Measurements from ENCODE around the gene SRXN1.
"Not testable (repeated sequence)": the region's sequence is repeated elsewhere in the genome, so short reads cannot be mapped to it uniquely, and the experiment has no call there.

The SRXN1 gene

DNA sequence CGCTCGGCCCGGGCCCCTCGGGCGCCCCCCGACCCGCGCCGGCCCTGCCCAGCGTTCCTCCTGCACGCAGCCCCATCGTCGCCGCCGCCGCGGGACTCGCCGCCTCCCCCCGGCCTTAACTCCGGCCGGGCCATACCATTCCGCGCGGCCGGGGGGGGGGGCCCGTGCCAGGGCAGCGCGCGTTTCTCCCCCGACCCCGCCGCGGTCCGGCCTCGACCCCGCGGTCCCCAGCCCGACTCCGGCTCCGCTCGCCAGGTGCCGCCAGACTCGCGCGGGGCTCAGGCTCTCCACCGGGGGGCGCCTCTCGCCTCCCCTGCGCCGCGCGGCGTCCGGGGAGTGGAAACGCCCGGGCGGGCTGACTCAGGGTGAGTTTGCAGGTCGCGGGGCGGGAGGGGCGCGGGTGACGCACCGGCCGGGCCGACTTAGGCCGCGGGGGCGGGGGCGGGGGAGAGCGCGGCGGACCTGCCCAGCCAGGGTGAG is at the start of gene SRXN1:
TSS of gene SRXN1 (minus strand) at position 91 of the 480 bp plus-strand sequence. CDS start at position 76, 15 bp downstream.
- peak; percentile 96 for DNase-seq (ENCODE audit: low spot score)

GRCh38 chr20:701401-702129 is 48.6 kb upstream of the SRXN1 start:
- DNase-seq (ENCODE audit: low spot score), result no peak

DNA sequence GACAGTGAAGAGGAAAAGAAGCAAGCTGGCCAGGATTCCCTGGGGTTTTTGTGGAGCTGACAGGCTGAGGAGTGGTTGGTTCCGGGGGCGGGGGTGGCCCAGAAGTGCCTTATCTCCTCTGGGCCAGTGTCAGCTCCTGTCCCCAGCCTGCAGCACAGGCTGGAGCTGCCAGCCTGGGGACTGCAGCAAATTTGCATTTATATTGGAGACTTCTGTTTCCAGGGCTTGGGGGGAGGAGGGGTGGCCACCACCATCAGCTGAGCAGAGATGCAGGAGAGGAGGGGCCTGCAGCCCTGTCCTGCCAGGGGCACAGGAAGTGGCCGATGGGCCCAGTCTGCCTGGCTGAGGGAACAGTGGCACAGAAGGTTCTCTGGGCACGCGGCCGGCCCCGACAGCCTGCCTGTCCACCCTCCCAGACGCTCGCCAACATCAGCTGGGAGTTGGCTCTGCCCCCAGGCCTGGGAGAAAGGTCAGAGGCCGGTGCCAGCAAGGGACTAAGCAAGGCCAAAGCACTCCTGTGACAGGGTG is 46.9 kb upstream of the SRXN1 start:
- DNase-seq (ENCODE audit: low spot score), result no peak

GRCh38 chr20:699342-699741 is 46.3 kb upstream of the SRXN1 start:
- DNase-seq (ENCODE audit: low spot score), result no peak

DNA sequence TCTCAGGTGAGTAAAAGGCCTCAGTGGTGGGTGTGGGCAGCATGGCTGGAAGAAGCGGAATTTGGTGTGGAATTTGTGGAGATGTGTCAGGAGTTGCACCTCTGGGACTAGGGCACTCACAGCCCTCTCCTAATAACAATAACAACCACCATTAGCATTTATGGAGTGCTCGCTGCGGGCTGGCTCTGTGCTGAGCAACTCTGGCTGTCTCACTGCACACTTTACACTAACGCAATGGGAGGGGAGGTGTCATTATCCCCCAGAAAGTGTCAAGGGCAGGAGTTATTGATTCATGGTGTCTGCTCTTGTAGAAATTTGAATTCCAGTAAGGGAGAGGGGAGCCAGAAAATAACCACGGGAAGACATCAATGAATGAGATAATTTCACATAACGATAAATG is 45.3 kb upstream of the SRXN1 start:
- no peak for DNase-seq (ENCODE audit: low spot score)

DNA sequence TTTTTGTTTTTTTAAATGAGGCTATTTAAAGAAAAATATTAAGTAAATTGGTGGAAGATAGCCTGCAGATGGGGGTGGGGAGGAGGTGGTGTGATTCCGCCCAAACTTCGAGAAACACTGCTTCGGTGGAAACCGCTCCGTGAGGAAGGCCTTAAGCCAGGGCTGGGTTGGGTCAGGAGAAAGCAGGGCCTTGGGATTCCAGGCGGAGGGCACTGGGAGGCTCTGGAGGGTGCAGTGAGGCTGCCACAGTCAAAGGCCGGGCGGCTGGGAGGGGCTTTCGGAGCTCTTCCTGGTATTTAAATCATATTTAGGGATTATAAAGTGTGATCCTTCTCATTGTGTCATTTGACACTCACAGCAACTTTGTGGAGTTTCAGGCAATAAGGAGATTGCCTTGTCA is 44.8 kb upstream of the SRXN1 start:
- DNase-seq (ENCODE audit: low spot score), result no peak

- DNase-seq (ENCODE audit: low spot score), result no peak
Observed at GRCh38 chr20:695165-695866, 42.3 kb upstream of the SRXN1 start.

DNA sequence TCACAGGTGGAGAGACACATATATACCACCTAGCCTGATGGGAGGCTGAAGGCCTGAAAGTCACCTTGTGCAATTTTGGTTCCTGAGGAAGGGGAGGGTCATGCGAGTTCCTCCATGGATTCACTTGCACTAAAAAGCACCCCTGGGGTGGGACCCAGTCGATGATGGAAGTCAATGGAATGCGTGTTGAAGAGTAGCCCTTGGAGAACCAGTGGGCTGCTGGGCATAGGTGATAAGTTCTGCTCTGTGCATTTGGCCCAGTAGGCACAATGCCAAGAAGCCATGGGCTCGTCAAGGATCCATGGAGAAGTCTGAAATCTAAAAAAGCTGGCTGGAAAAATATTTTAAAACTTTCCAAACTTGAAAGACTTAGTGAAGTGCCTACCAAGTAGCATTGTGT is 41.5 kb upstream of the SRXN1 start:
- DNase-seq (ENCODE audit: low spot score), result no peak

GRCh38 chr20:693786-694185 is 40.8 kb upstream of the SRXN1 start:
- DNase-seq (ENCODE audit: low spot score), result not testable (repeated sequence)

- no peak for DNase-seq (ENCODE audit: low spot score)
Observed at GRCh38 chr20:692044-692443, 39.0 kb upstream of the SRXN1 start.

DNA sequence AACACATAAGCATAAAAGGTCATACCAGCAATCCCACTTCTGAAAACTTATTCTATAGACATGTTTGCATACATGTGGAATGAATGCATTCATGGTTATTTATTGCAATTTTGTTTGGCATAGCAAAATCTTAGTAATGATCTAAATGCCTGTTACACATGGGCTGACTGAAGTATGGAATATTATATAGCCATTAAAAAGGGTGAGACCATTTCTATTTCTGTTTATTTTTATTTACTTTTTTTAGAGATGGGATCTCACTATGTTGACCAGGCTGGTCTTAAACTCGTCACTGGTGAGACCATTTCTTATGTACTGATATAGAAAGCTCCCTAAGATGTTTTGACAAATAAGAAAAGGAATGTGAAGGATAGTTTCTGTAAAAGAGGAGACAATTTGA is 36.9 kb upstream of the SRXN1 start:
- no peak for DNase-seq (ENCODE audit: low spot score)

GRCh38 chr20:689348-689747 is 36.3 kb upstream of the SRXN1 start:
- no peak for DNase-seq (ENCODE audit: low spot score)

GRCh38 chr20:688809-689212 is 35.8 kb upstream of the SRXN1 start:
- DNase-seq (ENCODE audit: low spot score), result no peak

- DNase-seq (ENCODE audit: low spot score), result no peak
Observed at GRCh38 chr20:687468-688203, 34.6 kb upstream of the SRXN1 start.

DNA sequence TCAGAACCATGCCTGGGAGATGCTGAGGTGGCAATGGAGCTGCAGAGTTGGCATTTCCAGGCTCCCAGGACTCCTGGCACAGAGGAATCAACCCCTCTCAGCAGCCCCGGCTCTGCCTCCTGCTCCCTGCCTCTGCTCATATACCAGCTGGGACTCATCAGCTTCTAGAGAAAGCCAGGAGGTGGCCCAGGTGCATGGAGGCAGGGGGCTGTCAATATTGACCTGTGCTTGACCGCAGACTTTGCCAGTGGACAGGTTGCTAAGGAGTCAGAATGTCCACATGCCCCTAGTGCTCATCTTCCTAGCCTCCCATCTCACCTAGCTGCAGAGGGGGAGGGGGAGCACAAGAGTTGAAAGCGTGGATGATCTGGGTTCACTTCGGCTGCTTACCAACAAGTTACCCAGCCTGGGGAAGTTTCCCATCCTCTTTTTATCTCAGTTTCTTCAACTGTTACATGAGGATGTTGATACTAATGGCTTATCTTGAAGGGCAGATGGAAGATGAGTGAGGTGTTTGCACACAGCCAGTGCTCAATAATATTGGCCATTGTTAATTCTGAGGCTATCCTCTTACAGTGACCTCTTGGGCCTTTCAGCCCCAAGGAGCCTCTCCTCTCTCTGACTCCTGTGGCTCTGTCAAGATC is 31.8 kb upstream of the SRXN1 start:
- no peak for DNase-seq (ENCODE audit: low spot score)

DNA sequence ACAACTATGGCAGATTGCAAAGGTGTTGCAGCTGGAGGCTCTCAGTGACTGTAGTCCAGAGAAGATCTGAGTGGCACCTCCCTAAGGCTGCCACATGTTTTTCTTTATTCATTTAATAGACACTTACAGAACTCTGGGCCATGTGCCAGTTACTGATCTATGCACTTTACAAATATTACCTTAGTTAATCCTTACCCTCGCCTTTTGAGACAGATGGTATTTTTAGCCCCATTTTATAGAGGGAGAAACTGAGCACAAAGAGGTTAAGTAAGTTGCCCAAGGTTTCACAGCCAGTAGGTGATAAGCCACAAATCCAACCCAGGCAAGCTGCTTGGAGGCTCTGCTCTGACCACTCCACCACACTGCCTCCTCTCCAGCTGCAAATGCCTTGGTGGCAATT is 29.1 kb upstream of the SRXN1 start:
- no peak for DNase-seq (ENCODE audit: low spot score)

- no peak for DNase-seq (ENCODE audit: low spot score)
Observed at GRCh38 chr20:680638-681187, 27.7 kb upstream of the SRXN1 start.

- DNase-seq (ENCODE audit: low spot score), result no peak
Observed at GRCh38 chr20:677957-678356, 25.0 kb upstream of the SRXN1 start.

DNA sequence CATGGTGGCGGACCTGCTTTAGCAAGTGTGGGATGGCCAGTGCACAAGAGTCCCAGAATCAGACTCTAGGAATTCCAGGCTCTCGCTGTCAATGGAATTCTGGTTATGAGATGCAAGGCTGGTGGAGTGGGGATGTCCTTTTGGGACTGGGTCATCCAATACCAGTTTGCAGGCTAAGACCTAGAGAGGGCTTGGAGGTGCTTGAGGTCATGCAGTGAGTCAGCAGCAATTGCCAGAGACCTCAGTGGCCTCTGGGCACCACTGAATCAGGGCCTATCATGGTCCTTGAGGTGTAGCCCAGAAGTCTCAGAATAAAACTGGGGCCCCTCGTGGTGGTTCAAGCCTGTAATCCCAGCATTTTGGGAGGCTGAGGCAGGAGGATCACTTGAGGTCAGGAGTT is 24.0 kb upstream of the SRXN1 start:
- no peak for DNase-seq (ENCODE audit: low spot score)

DNA sequence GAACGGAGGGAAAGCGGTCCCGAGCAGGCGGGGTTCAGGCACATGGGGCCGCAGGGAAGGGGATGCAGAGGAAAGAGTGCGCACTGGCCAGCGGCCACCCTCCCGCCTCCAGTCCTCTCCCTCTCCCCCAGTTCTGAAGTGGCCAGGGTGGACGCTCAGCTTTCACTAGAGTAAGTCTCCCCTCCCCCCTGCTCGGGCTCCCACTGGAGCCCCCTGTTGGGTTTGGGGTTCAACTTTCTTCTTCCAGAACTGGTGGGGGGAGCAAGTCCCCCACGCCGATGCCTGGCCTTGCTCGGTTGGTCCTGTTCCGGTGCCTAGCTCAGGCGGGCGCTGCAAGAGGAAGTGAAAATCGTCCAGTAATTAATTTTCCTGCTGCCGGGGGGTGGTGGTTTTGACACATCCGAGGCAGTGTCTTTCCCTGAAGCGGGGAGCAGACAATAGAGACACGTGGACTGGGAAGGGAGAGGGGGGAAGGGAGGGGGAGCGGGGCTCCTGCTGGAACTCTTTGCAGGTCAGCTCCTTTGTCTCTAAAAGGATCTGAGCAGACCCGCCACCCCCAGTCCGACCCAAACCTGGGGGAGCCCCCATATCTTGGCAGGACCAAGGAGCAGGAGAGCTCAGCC is 23.4 kb upstream of the SRXN1 start:
- DNase-seq (ENCODE audit: low spot score), result no peak
